H1 (cell line): ENCODE measurements around the gene FXYD3. TPM values are rescaled to one million over a fixed set of nuclear protein-coding genes. Genes with fewer than 3 reads are reported as not detected.

Experiments
- FOSL1 ChIP-seq: IDR thresholded peaks from 2 replicates; pipeline ENCODE4 v1.6.1; 2011; ENCODE audit warnings: mild to moderate bottlenecking, low read depth, low read length, moderate library complexity; ENCODE audit not compliant: insufficient read depth
- KDM4A ChIP-seq: IDR thresholded peaks from one replicate; pipeline ENCODE4 v1.7.1; 2012; ENCODE audit warnings: low read depth, mild to moderate bottlenecking, moderate library complexity, low read length, inconsistent platforms; ENCODE audit not compliant: severe bottlenecking
- RFX5 ChIP-seq: IDR thresholded peaks from 2 replicates; pipeline ENCODE4 v1.6.1; 2011; ENCODE audit warnings: low read depth, low read length, improper control_type of control experiment, borderline replicate concordance
- SP1 ChIP-seq: IDR thresholded peaks from 2 replicates; pipeline ENCODE4 v1.6.1; 2011; ENCODE audit warnings: low read depth, low read length
- USF2 ChIP-seq: IDR thresholded peaks from 2 replicates; pipeline ENCODE4 v1.6.1; 2011; ENCODE audit warnings: low read length, improper control_type of control experiment
- polyA plus RNA-seq, 7 experiments: library from polyadenylated mRNA; depleted of rRNA in 3 of 7; stranded (reverse) in 5 of 7; unstranded in 2 of 7; fragments of >200 nt in 5 of 7; fragments of 200-250 nt in 2 of 7; gene quantifications; 1 replicate in 5 of 7; 2 replicates in 1 of 7; 4 replicates in 1 of 7; pipeline versions ENCODE4 v1.2.1 to v1.2.3, GENCODE V29; 2011 to 2013; ENCODE audit warnings: missing spikeins in 2 of 7, mixed read lengths in 2 of 7
- total RNA-seq: library from RNA; stranded (reverse); fragmentation: NEBNext Ultra II Directional; extraction: Animal tissue kit (Norgen Biotek cat#: 25700); gene quantifications from 2 replicates; pipeline ENCODE4 v1.2.1, GENCODE V29; 2021

Gene FXYD3
- total and polyA plus RNA-seq, 2 of the 8 experiments (the other 6 are each of a cell fraction or from before 2014, with no cell fraction given): 0.33 TPM; not detected in 1

- TF ChIP-seq FOSL1 (no peak), USF2 (no peak), SP1 (no peak), KDM4A (no peak), RFX5 (no peak)
Measured at GRCh38 chr19:35119578-35120155, 4.0 kb downstream of the FXYD3 start (continued).
